Liver (tissue), 9 donors: ENCODE data around the gene GNAS-AS1. TPM values are rescaled to one million over a fixed set of nuclear protein-coding genes. Genes with fewer than 3 reads are reported as not detected.

Experiments
- DNase-seq: peaks from one replicate; pipeline ENCODE4 v3.0.0-alpha.2; 2017; ENCODE audit warnings: low spot score
- H3K27ac ChIP-seq, 2 donors: one replicate each; pipeline ENCODE4 v1.7.0; 2013; ENCODE audit warnings: inconsistent platforms in 2 of 2, low read length in 2 of 2, control low read depth in 1 of 2, low read depth in 1 of 2, mild to moderate bottlenecking in 1 of 2
- H3K27me3 ChIP-seq, 4 donors: one replicate each; pipeline versions ENCODE4 v1.6.1 to v1.7.0; 2013; ENCODE audit warnings: low read length in 3 of 4, inconsistent platforms in 1 of 4, mild to moderate bottlenecking in 1 of 4, moderate library complexity in 1 of 4; ENCODE audit not compliant: control insufficient read depth in 4 of 4, insufficient read depth in 4 of 4
- H3K36me3 ChIP-seq, 4 donors: one replicate each; pipeline versions ENCODE4 v1.6.1 to v1.7.0; 2013; ENCODE audit warnings: low read length in 3 of 4, mild to moderate bottlenecking in 3 of 4, low read depth in 1 of 4, moderate library complexity in 1 of 4; ENCODE audit not compliant: control insufficient read depth in 4 of 4, insufficient read depth in 3 of 4
- H3K4me1 ChIP-seq, 4 donors: one replicate each; pipeline versions ENCODE4 v1.6.1 to v1.7.0; 2013; ENCODE audit warnings: low read length in 3 of 4, mild to moderate bottlenecking in 3 of 4, moderate library complexity in 1 of 4; ENCODE audit not compliant: control insufficient read depth in 4 of 4, insufficient read depth in 4 of 4
- H3K4me3 ChIP-seq, 3 donors: one replicate each; pipeline versions ENCODE4 v1.6.1 to v1.7.0; 2013; ENCODE audit warnings: low read length in 3 of 3, control low read depth in 1 of 3, low read depth in 1 of 3, mild to moderate bottlenecking in 1 of 3
- H3K9ac ChIP-seq, 2 donors: one replicate each; pipeline ENCODE4 v1.7.0; 2013; ENCODE audit warnings: low read length in 2 of 2, mild to moderate bottlenecking in 2 of 2, moderate library complexity in 2 of 2, control low read depth in 1 of 2, low read depth in 1 of 2
- H3K9me3 ChIP-seq, 4 donors: one replicate each; pipeline versions ENCODE4 v1.6.1 to v1.7.0; 2013; ENCODE audit warnings: low read length in 3 of 4; ENCODE audit not compliant: control insufficient read depth in 4 of 4
- ATF3 ChIP-seq: IDR thresholded peaks from 2 replicates; pipeline ENCODE4 v1.6.1; 2016; ENCODE audit warnings: antibody characterized with exemption
- CTCF ChIP-seq: fragments of 150-350 bp; IDR thresholded peaks from 2 replicates; pipeline ENCODE4 v1.5.1; 2017; ENCODE audit warnings: improper control_type of control experiment, low read depth, low read length; ENCODE audit not compliant: missing input control
- FOXA2 ChIP-seq: IDR thresholded peaks from 2 replicates; pipeline ENCODE4 v1.6.1; 2016; ENCODE audit warnings: antibody characterized with exemption
- GABPA ChIP-seq, 2 donors: IDR thresholded peaks in 1 of 2; conservative IDR thresholded peaks in 1 of 2; 2 replicates each; pipeline ENCODE4 v1.6.1; 2016; ENCODE audit warnings: antibody characterized with exemption in 2 of 2, mild to moderate bottlenecking in 1 of 2, moderate library complexity in 1 of 2
- HNF4A ChIP-seq, 2 donors: conservative IDR thresholded peaks; 2 replicates each; pipeline ENCODE4 v1.6.1; 2016; ENCODE audit warnings: antibody characterized with exemption in 2 of 2, mild to moderate bottlenecking in 2 of 2
- HNF4G ChIP-seq: IDR thresholded peaks from 2 replicates; pipeline ENCODE4 v1.6.1; 2016; ENCODE audit warnings: antibody characterized with exemption
- JUND ChIP-seq, 2 donors: IDR thresholded peaks; 2 replicates each; pipeline ENCODE4 v1.6.1; 2016; ENCODE audit warnings: antibody characterized with exemption in 2 of 2
- MAX ChIP-seq: IDR thresholded peaks from 2 replicates; pipeline ENCODE4 v1.6.1; 2016; ENCODE audit warnings: antibody characterized with exemption
- REST ChIP-seq: IDR thresholded peaks from 2 replicates; pipeline ENCODE4 v1.6.1; 2016; ENCODE audit warnings: antibody characterized with exemption, mild to moderate bottlenecking
- RXRA ChIP-seq, 2 donors: IDR thresholded peaks; 2 replicates each; pipeline ENCODE4 v1.6.1; 2017 to 2018; ENCODE audit warnings: antibody characterized with exemption in 2 of 2, mild to moderate bottlenecking in 1 of 2
- SP1 ChIP-seq: IDR thresholded peaks from 2 replicates; pipeline ENCODE4 v1.6.1; 2018; ENCODE audit warnings: antibody characterized with exemption, mild to moderate bottlenecking
- ZBTB33 ChIP-seq: IDR thresholded peaks from 2 replicates; pipeline ENCODE4 v1.6.1; 2016; ENCODE audit warnings: antibody characterized with exemption
- WGBS: extraction: QIAGEN DNeasy Blood & Tissue Kit; methylation state at CpG from one replicate; pipeline ENCODE4 v1.1.7; 2013; 5-methylcytosine and 5-hydroxymethylcytosine counted together
- polyA plus RNA-seq, 2 donors: library from polyadenylated mRNA; stranded (reverse) in 1 of 2; unstranded in 1 of 2; fragments of 200-250 nt in 1 of 2; fragments of >200 nt in 1 of 2; fragmentation: Nextera tagmentation in 1 of 2; extraction: Ambion mirVana in 1 of 2; gene quantifications; one replicate each; pipeline versions ENCODE4 v1.2.1 to v1.2.3, GENCODE V29; 2013 to 2015
- total RNA-seq, 2 donors: library from RNA; depleted of rRNA; stranded (reverse); fragments of >200 nt; gene quantifications; one replicate each; pipeline ENCODE4 v1.2.3, GENCODE V29; 2014
- donor health status: healthy.
- donor health status: healthy.
- donor health status: healthy.
- donor health status: healthy.
- donor health status: healthy.

GNAS-AS1 gene
- total and polyA plus RNA-seq, 4 donors: 0.08 to 0.42 (median 0.09) TPM; not detected in 1

DNA sequence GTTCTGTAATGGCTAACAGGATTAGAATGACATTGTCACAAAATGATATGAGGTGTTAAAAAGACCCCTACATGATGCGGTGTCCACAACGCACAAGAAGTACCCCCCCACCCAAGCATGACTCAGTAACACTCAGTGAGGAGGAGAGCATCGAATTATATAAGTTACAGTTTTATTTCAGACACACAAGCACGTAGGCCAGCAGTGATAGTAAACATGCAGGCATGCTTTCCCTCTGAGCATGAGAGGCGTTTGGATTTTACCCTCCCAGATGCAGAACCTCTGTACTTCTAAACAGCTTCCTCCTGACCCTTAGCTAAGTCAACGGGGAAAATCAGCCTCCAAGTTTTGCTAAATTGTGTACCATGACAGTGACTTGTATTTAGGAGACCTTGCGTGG, 25.7 kb upstream of the GNAS-AS1 start:
- Histone ChIP-seq H3K36me3 (no peaks in the 10 kb centered on the region), H3K4me3 (no peak overlapping the region), H3K9ac (no peak overlapping the region), H3K4me1 (no peaks in the 10 kb centered on the region), H3K9me3 (no peaks in the 10 kb centered on the region), H3K27me3 (no peaks in the 10 kb centered on the region), H3K27ac (no peak overlapping the region)
- TF ChIP-seq MAX (no peak), ZBTB33 (no peak), CTCF (no peak), GABPA (IDR thresholded peaks at IDR 0.05 in 1 of 2, conservative IDR thresholded peaks at IDR 0.05 in 1 of 2) (no peak), FOXA2 (no peak), SP1 (no peak), REST (no peak), RXRA (IDR thresholded peaks at IDR 0.05) (no peak), HNF4A (conservative IDR thresholded peaks at IDR 0.05) (no peak), HNF4G (no peak)
- no peak for DNase-seq
- WGBS: 86% methylated on average over 7 of the region's 7 CpGs

GRCh38 chr20:58875541-58876134, 24.9 kb upstream of the GNAS-AS1 start:
- Histone ChIP-seq H3K4me1 (no peaks in the 10 kb centered on the region), H3K27me3 (no peaks in the 10 kb centered on the region), H3K4me3 (no peak overlapping the region), H3K27ac (no peak overlapping the region), H3K9ac (no peak overlapping the region), H3K36me3 (no peaks in the 10 kb centered on the region), H3K9me3 (no peaks in the 10 kb centered on the region)
- TF ChIP-seq MAX (no peak), ZBTB33 (no peak), FOXA2 (no peak), ATF3 (no peak), JUND (IDR thresholded peaks at IDR 0.05) (no peak)
- no peak for DNase-seq
- 95% methylated on average over 12 of the region's 12 CpGs for WGBS
